Thoracic aorta (tissue), 2 donors: ENCODE data around the gene NADSYN1. TPM values are rescaled to one million over a fixed set of nuclear protein-coding genes. Genes with fewer than 3 reads are reported as not detected.

ENCODE experiments used
- ATAC-seq: fragments of 150-250 bp; one replicate; pipeline ENCODE4 v1.8.0; 2017; ENCODE audit warnings: low read depth; ENCODE audit not compliant: insufficient number of reproducible peaks, low FRiP score
- DNase-seq: peaks from one replicate; pipeline ENCODE4 v3.0.0-alpha.2; 2020; ENCODE audit warnings: low spot score
- H3K27ac ChIP-seq, 2 donors: fragments of 200-600 bp; sonication (generic); 1 replicate in 1 of 2; 2 replicates in 1 of 2; pipeline ENCODE4 v1.5.1; 2016; ENCODE audit warnings: mild to moderate bottlenecking in 2 of 2, moderate library complexity in 2 of 2
- H3K27me3 ChIP-seq: fragments of 200-600 bp; sonication (generic); replicated peaks from 2 replicates; pipeline ENCODE4 v1.6.0; 2016; ENCODE audit warnings: mild to moderate bottlenecking; ENCODE audit not compliant: insufficient read depth
- H3K36me3 ChIP-seq: fragments of 200-600 bp; sonication (generic); one replicate; pipeline ENCODE4 v1.5.1; 2016
- H3K4me1 ChIP-seq, 2 donors: fragments of 200-600 bp; sonication (generic); 1 replicate in 1 of 2; 2 replicates in 1 of 2; pipeline versions ENCODE4 v1.5.1 to v1.6.0; 2016; ENCODE audit warnings: low read depth in 2 of 2, mild to moderate bottlenecking in 1 of 2; ENCODE audit not compliant: control insufficient read depth in 1 of 2
- H3K4me3 ChIP-seq: fragments of 200-600 bp; sonication (generic); 2 replicates; pipeline ENCODE4 v1.5.1; 2016; ENCODE audit warnings: mild to moderate bottlenecking
- H3K9me3 ChIP-seq: fragments of 200-600 bp; sonication (generic); 2 replicates; pipeline ENCODE4 v1.5.1; 2016
- total RNA-seq, 2 donors: library from RNA; depleted of rRNA; stranded (reverse); fragments of >200 nt; gene quantifications; one replicate each; pipeline versions ENCODE4 v1.1.0 to v1.2.3, GENCODE V29; 2016
- TF ChIP-seq, protein P1 (sequence below): fragments of 200-600 bp; sonication (generic); IDR thresholded peaks from one replicate; pipeline ENCODE4 v1.5.1; 2019; ENCODE audit warnings: antibody characterized with exemption

NADSYN1 gene
- total RNA-seq, 2 donors from 2014 or later: 68.0 to 112 TPM

GRCh38 chr11:71434576-71435130 lies 18.4 kb upstream of the NADSYN1 start:
- DNase-seq: no peak
- H3K36me3 ChIP-seq: peaks cover 7% of the 10 kb centered on the region
- no peaks in the 10 kb centered on the region for H3K27me3 ChIP-seq
- no peaks in the 10 kb centered on the region for H3K4me1 ChIP-seq
- no peaks in the 10 kb centered on the region for H3K9me3 ChIP-seq
- no peak overlapping the region for H3K4me3 ChIP-seq
- TF ChIP-seq, protein P1, sequence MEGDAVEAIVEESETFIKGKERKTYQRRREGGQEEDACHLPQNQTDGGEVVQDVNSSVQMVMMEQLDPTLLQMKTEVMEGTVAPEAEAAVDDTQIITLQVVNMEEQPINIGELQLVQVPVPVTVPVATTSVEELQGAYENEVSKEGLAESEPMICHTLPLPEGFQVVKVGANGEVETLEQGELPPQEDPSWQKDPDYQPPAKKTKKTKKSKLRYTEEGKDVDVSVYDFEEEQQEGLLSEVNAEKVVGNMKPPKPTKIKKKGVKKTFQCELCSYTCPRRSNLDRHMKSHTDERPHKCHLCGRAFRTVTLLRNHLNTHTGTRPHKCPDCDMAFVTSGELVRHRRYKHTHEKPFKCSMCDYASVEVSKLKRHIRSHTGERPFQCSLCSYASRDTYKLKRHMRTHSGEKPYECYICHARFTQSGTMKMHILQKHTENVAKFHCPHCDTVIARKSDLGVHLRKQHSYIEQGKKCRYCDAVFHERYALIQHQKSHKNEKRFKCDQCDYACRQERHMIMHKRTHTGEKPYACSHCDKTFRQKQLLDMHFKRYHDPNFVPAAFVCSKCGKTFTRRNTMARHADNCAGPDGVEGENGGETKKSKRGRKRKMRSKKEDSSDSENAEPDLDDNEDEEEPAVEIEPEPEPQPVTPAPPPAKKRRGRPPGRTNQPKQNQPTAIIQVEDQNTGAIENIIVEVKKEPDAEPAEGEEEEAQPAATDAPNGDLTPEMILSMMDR: no peak
- ATAC-seq: no peak
- no peak overlapping the region for H3K27ac ChIP-seq

DNA sequence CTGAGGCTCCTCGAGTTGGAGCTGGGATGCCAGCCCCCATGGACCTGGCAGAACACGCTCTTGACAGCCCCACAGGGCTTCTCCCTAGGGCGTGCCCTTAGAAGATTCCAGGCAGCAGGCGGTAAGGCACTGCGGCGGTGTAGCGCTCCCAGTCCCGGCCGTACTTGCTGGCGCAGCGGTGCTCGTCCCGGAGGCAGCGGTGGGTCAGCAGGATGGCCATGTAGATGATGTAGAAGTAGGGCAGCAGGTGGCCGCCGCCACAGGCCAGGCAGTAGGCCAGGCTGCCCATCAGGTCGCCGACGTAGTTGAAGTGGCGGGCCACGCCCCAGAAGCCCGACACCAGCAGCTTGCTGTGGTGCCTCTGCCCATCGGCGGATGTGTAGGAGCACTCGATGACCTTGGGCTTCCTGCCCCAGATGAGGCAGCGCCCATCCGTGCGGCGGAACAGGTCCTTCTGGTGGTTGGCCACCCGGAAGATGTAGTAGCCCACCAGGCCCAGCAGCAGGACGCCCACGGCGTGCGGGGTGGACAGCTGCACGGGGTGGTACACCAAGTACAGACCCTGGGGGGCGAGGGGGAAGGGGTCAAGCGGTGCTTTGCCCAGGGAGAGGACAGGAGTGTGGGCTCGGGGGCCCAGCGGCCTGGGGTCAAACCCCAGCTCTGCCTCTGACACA lies 17.6 kb upstream of the NADSYN1 start:
- Histone ChIP-seq H3K4me3 (no peak overlapping the region), H3K36me3 (peaks cover 10% of the 10 kb centered on the region), H3K4me1 (no peaks in the 10 kb centered on the region), H3K27ac (no peak overlapping the region), H3K9me3 (no peaks in the 10 kb centered on the region), H3K27me3 (no peaks in the 10 kb centered on the region)
- no peak for DNase-seq
- TF ChIP-seq, protein P1: no peak
- no peak for ATAC-seq

GRCh38 chr11:71436861-71437260 lies 16.1 kb upstream of the NADSYN1 start:
- no peak overlapping the region for H3K27ac ChIP-seq
- ATAC-seq: no peak
- no peaks in the 10 kb centered on the region for H3K9me3 ChIP-seq
- H3K27me3 ChIP-seq: no peaks in the 10 kb centered on the region
- H3K4me3 ChIP-seq: no peak overlapping the region
- peaks cover 10% of the 10 kb centered on the region for H3K36me3 ChIP-seq
- TF ChIP-seq, protein P1: no peak
- no peak for DNase-seq
- H3K4me1 ChIP-seq: no peaks in the 10 kb centered on the region

DNA sequence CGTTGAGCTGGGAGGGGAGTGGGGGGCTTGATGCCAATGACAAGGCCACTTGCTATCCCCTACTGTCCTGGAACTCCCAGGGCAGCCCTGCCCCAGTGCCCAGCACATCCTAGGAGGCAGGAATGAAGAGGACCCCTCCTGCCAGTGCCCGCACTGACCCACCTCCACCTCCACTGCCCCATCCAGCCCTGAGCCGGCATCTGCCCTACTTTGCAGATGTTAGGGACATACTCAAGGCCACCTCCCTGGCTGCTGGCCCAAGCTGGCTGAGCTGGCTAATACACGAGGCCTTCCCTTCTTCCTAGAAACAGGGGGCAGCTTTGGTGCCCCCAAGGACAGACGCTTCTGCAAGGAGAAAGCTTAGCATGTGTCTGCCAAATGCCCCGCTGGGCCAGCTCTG lies 15.6 kb upstream of the NADSYN1 start:
- Histone ChIP-seq H3K4me1 (no peaks in the 10 kb centered on the region), H3K9me3 (no peaks in the 10 kb centered on the region), H3K27me3 (no peaks in the 10 kb centered on the region), H3K4me3 (no peak overlapping the region), H3K36me3 (peaks cover 10% of the 10 kb centered on the region), H3K27ac (no peak overlapping the region)
- no peak for ATAC-seq
- TF ChIP-seq, protein P1: no peak
- no peak for DNase-seq

GRCh38 chr11:71437879-71438278 lies 15.1 kb upstream of the NADSYN1 start:
- no peak for ATAC-seq
- Histone ChIP-seq H3K36me3 (peaks cover 11% of the 10 kb centered on the region), H3K27me3 (no peaks in the 10 kb centered on the region), H3K4me1 (no peaks in the 10 kb centered on the region), H3K9me3 (no peaks in the 10 kb centered on the region), H3K4me3 (no peak overlapping the region), H3K27ac (no peak overlapping the region)
- TF ChIP-seq, protein P1: no peak
- no peak for DNase-seq
